ENCODE results near the gene SSTR1. TPM values are rescaled to one million over a fixed set of nuclear protein-coding genes. Genes with fewer than 3 reads are reported as not detected.

The SSTR1 gene
- total RNA-seq, 3 donors from 2014 or later = 5.4 to 9.7 (median 6.1) TPM

DNA sequence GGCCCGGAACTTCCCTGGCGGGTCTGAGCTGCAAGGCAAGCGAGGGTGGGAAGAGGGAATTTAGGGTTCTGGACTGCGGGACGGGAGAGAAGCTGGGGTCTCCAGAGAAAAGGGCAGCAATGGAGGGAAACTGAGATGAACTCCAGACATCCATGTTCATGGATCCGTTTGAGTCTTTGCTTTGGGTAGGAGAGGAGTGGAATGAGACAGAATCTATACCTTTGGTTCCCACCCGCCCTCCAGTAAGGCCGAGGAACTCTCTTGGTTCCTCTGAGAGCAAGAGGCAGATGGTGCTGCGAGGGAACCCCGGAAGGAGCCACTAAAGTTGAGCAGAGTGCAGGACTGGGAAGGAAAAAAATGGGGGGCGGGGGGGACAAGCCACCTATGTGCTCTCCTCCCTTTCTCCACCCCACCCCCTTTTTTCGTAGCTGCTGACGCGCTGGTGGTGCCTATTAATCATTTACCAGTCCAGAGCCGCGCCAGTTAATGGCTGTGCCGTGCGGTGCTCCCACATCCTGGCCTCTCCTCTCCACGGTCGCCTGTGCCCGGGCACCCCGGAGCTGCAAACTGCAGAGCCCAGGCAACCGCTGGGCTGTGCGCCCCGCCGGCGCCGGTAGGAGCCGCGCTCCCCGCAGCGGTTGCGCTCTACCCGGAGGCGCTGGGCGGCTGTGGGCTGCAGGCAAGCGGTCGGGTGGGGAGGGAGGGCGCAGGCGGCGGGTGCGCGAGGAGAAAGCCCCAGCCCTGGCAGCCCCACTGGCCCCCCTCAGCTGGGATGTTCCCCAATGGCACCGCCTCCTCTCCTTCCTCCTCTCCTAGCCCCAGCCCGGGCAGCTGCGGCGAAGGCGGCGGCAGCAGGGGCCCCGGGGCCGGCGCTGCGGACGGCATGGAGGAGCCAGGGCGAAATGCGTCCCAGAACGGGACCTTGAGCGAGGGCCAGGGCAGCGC is 1.2 kb downstream of the SSTR1 start:
- Histone ChIP-seq H3K4me3 (peak overlapping the region; percentile 28), H3K36me3 (ENCODE audit: low read depth) (no peaks in the 10 kb centered on the region), H3K4me1 (ENCODE audit: low read depth) (peaks cover 8% of the 10 kb centered on the region), H3K9me3 (no peaks in the 10 kb centered on the region)
- intact Hi-C loops (cut with DNase I, micrococcal nuclease) = no loop called here
- TF ChIP-seq, protein P1, sequence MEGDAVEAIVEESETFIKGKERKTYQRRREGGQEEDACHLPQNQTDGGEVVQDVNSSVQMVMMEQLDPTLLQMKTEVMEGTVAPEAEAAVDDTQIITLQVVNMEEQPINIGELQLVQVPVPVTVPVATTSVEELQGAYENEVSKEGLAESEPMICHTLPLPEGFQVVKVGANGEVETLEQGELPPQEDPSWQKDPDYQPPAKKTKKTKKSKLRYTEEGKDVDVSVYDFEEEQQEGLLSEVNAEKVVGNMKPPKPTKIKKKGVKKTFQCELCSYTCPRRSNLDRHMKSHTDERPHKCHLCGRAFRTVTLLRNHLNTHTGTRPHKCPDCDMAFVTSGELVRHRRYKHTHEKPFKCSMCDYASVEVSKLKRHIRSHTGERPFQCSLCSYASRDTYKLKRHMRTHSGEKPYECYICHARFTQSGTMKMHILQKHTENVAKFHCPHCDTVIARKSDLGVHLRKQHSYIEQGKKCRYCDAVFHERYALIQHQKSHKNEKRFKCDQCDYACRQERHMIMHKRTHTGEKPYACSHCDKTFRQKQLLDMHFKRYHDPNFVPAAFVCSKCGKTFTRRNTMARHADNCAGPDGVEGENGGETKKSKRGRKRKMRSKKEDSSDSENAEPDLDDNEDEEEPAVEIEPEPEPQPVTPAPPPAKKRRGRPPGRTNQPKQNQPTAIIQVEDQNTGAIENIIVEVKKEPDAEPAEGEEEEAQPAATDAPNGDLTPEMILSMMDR (IDR thresholded peaks at IDR 0.05) = no peak
- ATAC-seq (peak; percentile 81), DNase-seq (peak; percentile 74 to 87 (median 85))

DNA sequence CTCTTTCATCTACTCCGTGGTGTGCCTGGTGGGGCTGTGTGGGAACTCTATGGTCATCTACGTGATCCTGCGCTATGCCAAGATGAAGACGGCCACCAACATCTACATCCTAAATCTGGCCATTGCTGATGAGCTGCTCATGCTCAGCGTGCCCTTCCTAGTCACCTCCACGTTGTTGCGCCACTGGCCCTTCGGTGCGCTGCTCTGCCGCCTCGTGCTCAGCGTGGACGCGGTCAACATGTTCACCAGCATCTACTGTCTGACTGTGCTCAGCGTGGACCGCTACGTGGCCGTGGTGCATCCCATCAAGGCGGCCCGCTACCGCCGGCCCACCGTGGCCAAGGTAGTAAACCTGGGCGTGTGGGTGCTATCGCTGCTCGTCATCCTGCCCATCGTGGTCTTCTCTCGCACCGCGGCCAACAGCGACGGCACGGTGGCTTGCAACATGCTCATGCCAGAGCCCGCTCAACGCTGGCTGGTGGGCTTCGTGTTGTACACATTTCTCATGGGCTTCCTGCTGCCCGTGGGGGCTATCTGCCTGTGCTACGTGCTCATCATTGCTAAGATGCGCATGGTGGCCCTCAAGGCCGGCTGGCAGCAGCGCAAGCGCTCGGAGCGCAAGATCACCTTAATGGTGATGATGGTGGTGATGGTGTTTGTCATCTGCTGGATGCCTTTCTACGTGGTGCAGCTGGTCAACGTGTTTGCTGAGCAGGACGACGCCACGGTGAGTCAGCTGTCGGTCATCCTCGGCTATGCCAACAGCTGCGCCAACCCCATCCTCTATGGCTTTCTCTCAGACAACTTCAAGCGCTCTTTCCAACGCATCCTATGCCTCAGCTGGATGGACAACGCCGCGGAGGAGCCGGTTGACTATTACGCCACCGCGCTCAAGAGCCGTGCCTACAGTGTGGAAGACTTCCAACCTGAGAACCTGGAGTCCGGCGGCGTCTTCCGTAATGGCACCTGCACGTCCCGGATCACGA is 2.2 kb downstream of the SSTR1 start:
- ATAC-seq = no peak
- Histone ChIP-seq H3K4me3 (peak overlapping the region; percentile 28), H3K36me3 (ENCODE audit: low read depth) (no peaks in the 10 kb centered on the region), H3K4me1 (ENCODE audit: low read depth) (peaks cover 8% of the 10 kb centered on the region), H3K9me3 (no peaks in the 10 kb centered on the region)
- peak; percentile 19 to 47 (median 33) for DNase-seq
- TF ChIP-seq, protein P1 (IDR thresholded peaks at IDR 0.05) = no peak
- intact Hi-C loops (cut with DNase I, micrococcal nuclease) = no loop called here

DNA sequence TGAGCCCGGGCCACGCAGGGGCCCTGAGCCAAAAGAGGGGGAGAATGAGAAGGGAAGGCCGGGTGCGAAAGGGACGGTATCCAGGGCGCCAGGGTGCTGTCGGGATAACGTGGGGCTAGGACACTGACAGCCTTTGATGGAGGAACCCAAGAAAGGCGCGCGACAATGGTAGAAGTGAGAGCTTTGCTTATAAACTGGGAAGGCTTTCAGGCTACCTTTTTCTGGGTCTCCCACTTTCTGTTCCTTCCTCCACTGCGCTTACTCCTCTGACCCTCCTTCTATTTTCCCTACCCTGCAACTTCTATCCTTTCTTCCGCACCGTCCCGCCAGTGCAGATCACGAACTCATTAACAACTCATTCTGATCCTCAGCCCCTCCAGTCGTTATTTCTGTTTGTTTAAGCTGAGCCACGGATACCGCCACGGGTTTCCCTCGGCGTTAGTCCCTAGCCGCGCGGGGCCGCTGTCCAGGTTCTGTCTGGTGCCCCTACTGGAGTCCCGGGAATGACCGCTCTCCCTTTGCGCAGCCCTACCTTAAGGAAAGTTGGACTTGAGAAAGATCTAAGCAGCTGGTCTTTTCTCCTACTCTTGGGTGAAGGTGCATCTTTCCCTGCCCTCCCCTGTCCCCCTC is 3.0 kb downstream of the SSTR1 start:
- no peaks in the 10 kb centered on the region for H3K36me3 ChIP-seq (ENCODE audit: low read depth)
- TF ChIP-seq, protein P1 (IDR thresholded peaks at IDR 0.05) = no peak
- DNase-seq (peak in 2 of 3 donors; percentile 23 to 26), ATAC-seq (no peak)
- peaks cover 8% of the 10 kb centered on the region for H3K4me1 ChIP-seq (ENCODE audit: low read depth)
- H3K4me3 ChIP-seq = no peak overlapping the region
- intact Hi-C loops (cut with DNase I, micrococcal nuclease) = no loop called here
- no peaks in the 10 kb centered on the region for H3K9me3 ChIP-seq

DNA sequence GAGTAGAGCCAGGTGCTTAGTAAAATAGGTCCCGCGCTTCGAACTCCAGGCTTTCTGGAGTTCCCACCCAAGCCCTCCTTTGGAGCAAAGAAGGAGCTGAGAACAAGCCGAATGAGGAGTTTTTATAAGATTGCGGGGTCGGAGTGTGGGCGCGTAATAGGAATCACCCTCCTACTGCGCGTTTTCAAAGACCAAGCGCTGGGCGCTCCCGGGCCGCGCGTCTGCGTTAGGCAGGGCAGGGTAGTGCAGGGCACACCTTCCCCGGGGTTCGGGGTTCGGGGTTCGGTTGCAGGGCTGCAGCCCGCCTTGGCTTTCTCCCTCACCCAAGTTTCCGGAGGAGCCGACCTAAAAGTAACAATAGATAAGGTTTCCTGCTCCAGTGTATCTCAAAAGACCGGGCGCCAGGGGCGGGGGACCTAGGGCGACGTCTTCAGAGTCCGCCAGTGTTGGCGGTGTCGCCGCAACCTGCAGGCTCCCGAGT is 3.6 kb downstream of the SSTR1 start:
- intact Hi-C loops (cut with DNase I, micrococcal nuclease) = no loop called here
- peaks cover 8% of the 10 kb centered on the region for H3K4me1 ChIP-seq (ENCODE audit: low read depth)

More for the DNA sequence above, 3.6 kb downstream of the SSTR1 start:
- no peaks in the 10 kb centered on the region for H3K9me3 ChIP-seq
- DNase-seq (peak in 1 of 3 donors; percentile 24), ATAC-seq (no peak)
- TF ChIP-seq, protein P1 (IDR thresholded peaks at IDR 0.05) = no peak
- no peak overlapping the region for H3K4me3 ChIP-seq
- no peaks in the 10 kb centered on the region for H3K36me3 ChIP-seq (ENCODE audit: low read depth)

Data from mucosa of descending colon (tissue), 3 donors.